Neural crest cell (in vitro differentiated cells): ENCODE measurements around the gene ZNF692. TPM values are rescaled to one million over a fixed set of nuclear protein-coding genes. Genes with fewer than 3 reads are reported as not detected.

Experiments used
- DNase-seq: peaks from one replicate; pipeline ENCODE4 v3.0.0; 2021; ENCODE audit warnings: low read depth, mixed read lengths, low spot score
- H3K27ac Mint-ChIP-seq: one replicate; pipeline ENCODE4 v1.8.0; 2021; ENCODE audit warnings: mild to moderate bottlenecking, mixed read lengths; ENCODE audit not compliant: unreplicated experiment
- H3K27me3 Mint-ChIP-seq: 2 replicates; pipeline ENCODE4 v1.8.0; 2021; ENCODE audit warnings: low read depth, mild to moderate bottlenecking, mixed read lengths
- H3K36me3 Mint-ChIP-seq: 2 replicates; pipeline ENCODE4 v1.8.0; 2021; ENCODE audit warnings: low read depth, mild to moderate bottlenecking, mixed read lengths
- H3K4me1 Mint-ChIP-seq: 2 replicates; pipeline ENCODE4 v1.8.0; 2021; ENCODE audit warnings: mixed read lengths
- H3K4me3 Mint-ChIP-seq: one replicate; pipeline ENCODE4 v1.8.0; 2021; ENCODE audit warnings: mild to moderate bottlenecking, mixed read lengths
- H3K9me3 Mint-ChIP-seq: 2 replicates; pipeline ENCODE4 v1.8.0; 2021; ENCODE audit warnings: mixed read lengths
- total RNA-seq: library from RNA; stranded (reverse); gene quantifications from 2 replicates; pipeline ENCODE4 v1.2.1, GENCODE V29; 2021
- TF ChIP-seq, protein P1 (sequence below): fragments of 200-600 bp; sonication (generic); conservative IDR thresholded peaks from 2 replicates; pipeline ENCODE4 v1.5.0; 2021; ENCODE audit warnings: antibody characterized with exemption, mild to moderate bottlenecking

The ZNF692 gene
- total RNA-seq, 1 donor from 2014 or later = 72.8 TPM

DNA sequence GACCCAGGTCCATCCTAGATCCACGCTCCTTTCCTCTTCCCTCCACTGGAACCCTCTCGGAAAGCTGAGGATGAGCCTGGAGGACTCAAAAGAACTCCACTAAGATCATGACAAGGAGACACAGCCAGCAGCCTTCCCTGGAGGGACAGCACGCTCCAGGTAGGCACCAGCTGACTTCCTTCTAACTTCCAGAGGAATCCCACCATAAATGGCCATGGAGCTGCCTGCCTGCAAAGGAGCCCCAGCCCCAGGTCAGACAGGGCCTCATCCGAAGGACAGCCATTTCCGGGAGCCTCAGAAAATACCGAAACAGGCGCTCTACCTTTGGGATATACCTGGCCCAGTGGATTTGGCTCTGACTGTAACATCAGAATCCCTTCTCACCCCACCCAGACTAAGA lies 37.2 kb downstream of the ZNF692 start:
- Mint-ChIP-seq H3K4me3 (no peak overlapping the region), H3K9me3 (no peaks in the 10 kb centered on the region), H3K27ac (no peak overlapping the region), H3K36me3 (no peaks in the 10 kb centered on the region), H3K27me3 (no peaks in the 10 kb centered on the region), H3K4me1 (peaks cover 25% of the 10 kb centered on the region)
- TF ChIP-seq, protein P1, sequence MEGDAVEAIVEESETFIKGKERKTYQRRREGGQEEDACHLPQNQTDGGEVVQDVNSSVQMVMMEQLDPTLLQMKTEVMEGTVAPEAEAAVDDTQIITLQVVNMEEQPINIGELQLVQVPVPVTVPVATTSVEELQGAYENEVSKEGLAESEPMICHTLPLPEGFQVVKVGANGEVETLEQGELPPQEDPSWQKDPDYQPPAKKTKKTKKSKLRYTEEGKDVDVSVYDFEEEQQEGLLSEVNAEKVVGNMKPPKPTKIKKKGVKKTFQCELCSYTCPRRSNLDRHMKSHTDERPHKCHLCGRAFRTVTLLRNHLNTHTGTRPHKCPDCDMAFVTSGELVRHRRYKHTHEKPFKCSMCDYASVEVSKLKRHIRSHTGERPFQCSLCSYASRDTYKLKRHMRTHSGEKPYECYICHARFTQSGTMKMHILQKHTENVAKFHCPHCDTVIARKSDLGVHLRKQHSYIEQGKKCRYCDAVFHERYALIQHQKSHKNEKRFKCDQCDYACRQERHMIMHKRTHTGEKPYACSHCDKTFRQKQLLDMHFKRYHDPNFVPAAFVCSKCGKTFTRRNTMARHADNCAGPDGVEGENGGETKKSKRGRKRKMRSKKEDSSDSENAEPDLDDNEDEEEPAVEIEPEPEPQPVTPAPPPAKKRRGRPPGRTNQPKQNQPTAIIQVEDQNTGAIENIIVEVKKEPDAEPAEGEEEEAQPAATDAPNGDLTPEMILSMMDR = no peak
- no peak for DNase-seq

DNA sequence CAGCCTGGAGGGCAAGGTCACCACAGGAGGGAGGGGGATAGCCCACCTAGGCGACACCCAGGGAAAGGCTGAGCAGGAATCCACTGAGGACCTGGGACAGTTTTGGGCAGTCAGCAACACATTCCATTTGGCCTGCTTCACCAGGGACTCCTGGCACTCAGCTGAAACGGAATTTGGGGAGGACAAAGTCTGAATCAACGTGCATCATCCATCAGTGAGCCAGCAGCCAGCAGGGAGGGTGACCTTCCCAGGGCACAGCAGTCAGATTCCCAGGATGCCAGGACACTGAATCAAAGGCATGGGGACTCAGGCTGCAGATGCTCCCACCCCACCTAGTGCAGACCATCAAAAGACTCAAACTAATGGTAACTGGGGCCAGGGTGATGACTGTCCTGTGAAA lies 37.8 kb downstream of the ZNF692 start:
- DNase-seq = no peak
- no peaks in the 10 kb centered on the region for H3K9me3 Mint-ChIP-seq
- TF ChIP-seq, protein P1 = no peak
- no peaks in the 10 kb centered on the region for H3K27me3 Mint-ChIP-seq
- H3K27ac Mint-ChIP-seq = no peak overlapping the region
- peaks cover 23% of the 10 kb centered on the region for H3K4me1 Mint-ChIP-seq
- no peak overlapping the region for H3K4me3 Mint-ChIP-seq
- no peaks in the 10 kb centered on the region for H3K36me3 Mint-ChIP-seq

DNA sequence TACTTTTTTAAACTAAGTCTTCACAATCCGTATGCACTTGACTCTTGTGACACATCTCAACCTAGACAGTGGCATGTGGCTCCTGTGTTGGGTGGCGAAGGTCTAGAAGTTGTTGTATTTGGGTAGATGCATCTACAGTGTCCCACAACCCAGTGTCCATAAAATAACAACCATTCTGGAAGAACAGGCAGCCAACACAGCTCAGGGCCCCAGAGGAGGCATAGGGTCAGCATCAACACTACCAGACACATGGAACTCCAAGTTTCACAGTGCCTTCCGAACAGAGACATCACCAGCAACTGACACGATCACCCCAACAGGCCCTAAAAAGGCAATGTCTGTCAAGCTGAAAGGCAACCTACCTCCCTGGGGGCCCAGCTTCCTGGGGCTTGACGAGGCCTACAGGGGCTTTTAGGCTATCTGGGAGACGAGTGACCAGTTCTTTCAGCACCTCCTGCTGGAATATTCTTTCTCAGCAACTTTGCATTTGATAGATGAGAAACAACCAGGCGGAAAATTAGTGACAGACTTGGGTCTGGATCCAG lies 38.8 kb downstream of the ZNF692 start:
- no peak overlapping the region for H3K4me3 Mint-ChIP-seq
- no peak for DNase-seq
- H3K27me3 Mint-ChIP-seq = no peaks in the 10 kb centered on the region
- peaks cover 6% of the 10 kb centered on the region for H3K36me3 Mint-ChIP-seq
- TF ChIP-seq, protein P1 = no peak
- H3K27ac Mint-ChIP-seq = no peak overlapping the region
- H3K4me1 Mint-ChIP-seq = peaks cover 23% of the 10 kb centered on the region
- H3K9me3 Mint-ChIP-seq = no peaks in the 10 kb centered on the region

DNA sequence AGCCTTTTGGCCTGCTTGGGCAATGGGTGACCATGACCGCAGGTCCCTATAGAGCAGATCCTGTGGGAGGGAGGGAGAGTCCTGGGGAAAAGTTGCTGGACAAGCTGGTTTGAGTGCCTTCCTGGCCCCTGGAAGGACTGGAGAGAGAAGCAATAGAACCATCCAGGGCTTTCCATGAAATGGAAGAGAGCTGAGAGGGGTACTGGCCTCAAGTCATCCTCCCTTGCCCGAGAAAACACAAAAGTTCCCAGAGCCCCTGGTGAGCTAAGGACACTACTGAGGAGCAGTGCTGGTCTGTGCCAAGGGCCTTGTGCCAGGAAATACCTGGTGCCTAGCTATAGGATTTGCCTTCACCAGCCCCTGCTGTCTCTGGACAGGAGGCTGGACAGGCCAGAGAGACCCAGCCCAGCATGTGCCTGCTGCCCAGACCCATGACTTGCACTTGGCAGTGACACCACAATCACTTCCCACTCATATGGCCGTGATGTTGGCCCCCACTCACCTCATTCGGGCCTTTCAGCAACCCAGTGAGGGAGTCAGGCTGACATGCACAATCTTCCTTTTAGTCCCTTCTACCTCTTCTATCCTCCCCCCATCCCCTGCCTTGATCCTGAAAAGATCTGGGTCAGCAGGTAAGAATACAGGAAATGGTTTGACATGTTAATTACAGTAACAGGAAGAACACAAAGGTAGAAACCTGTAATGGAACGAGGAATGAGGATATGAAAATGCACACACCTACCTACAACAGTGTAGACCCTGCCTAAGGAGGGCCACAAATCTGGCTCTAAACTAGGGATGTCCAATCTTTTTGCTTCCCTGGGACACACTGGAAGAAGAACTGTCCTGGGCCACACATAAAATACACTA lies 40.1 kb downstream of the ZNF692 start:
- no peaks in the 10 kb centered on the region for H3K27me3 Mint-ChIP-seq
- no peak for DNase-seq
- TF ChIP-seq, protein P1 = no peak
- H3K36me3 Mint-ChIP-seq = peaks cover 6% of the 10 kb centered on the region
- no peaks in the 10 kb centered on the region for H3K9me3 Mint-ChIP-seq
- H3K27ac Mint-ChIP-seq = no peak overlapping the region
- peaks cover 12% of the 10 kb centered on the region for H3K4me1 Mint-ChIP-seq
- H3K4me3 Mint-ChIP-seq = no peak overlapping the region

DNA sequence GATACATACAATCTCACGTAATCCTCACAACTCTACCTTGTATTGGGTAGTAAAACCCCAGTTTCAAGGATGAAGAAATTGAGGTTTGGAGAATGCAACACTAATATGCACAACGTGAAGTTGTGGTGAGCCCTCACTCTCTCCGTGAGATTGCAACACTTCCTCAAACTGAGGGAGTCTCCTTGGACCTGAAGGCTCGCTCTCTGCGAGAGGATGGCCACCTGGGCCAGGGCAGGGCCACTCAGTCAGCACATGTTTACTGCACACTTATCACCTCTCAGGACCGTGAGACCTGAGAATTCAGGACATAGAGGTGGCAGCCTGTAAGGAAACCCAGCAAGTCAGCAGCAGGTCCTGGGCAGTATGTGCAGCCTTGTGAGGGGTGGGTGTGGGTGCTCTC lies 41.8 kb downstream of the ZNF692 start:
- Mint-ChIP-seq H3K9me3 (no peaks in the 10 kb centered on the region), H3K27ac (no peak overlapping the region), H3K4me1 (peaks cover under 1% of the 10 kb centered on the region), H3K36me3 (peaks cover 10% of the 10 kb centered on the region), H3K4me3 (no peak overlapping the region), H3K27me3 (no peaks in the 10 kb centered on the region)
- DNase-seq = no peak
- TF ChIP-seq, protein P1 = no peak
